Neural cell (in vitro differentiated cells): Measurements from ENCODE around the gene COPZ2. TPM values are rescaled to one million over a fixed set of nuclear protein-coding genes. Genes with fewer than 3 reads are reported as not detected.

Experiments used
- H2AFZ ChIP-seq: fragments of 200-600, 300-800 bp; sonication (generic), shearing (Covaris generic); 2 replicates; pipeline ENCODE4 v1.6.0; 2014; ENCODE audit warnings: low read depth, mild to moderate bottlenecking, antibody characterized with exemption, low read length, moderate library complexity
- H3F3A ChIP-seq: fragments of 200-600 bp; shearing (Covaris generic); 2 replicates; pipeline ENCODE4 v1.6.1; 2016; ENCODE audit warnings: mild to moderate bottlenecking, moderate library complexity, mixed read lengths, antibody characterized with exemption, low read length; ENCODE audit not compliant: insufficient read depth, poor library complexity, severe bottlenecking
- H3K27ac ChIP-seq: fragments of 200-600, 300-800 bp; sonication (generic), shearing (Covaris generic); 2 replicates; pipeline ENCODE4 v1.5.1; 2014; ENCODE audit warnings: mild to moderate bottlenecking, low read length, moderate library complexity
- H3K27me3 ChIP-seq: fragments of 300-800, 200-600 bp; sonication (generic), shearing (Covaris generic); 2 replicates; pipeline ENCODE4 v1.6.0; 2014; ENCODE audit warnings: mild to moderate bottlenecking, low read depth, low read length, moderate library complexity; ENCODE audit not compliant: insufficient read depth
- H3K36me3 ChIP-seq: fragments of 300-800, 200-600 bp; sonication (generic), shearing (Covaris generic); 2 replicates; pipeline ENCODE4 v1.5.1; 2014; ENCODE audit warnings: mild to moderate bottlenecking, antibody characterized with exemption, low read length, moderate library complexity; ENCODE audit not compliant: insufficient read depth
- H3K4me2 ChIP-seq: fragments of 300-800, 200-600 bp; sonication (generic), shearing (Covaris generic); 2 replicates; pipeline ENCODE4 v1.6.0; 2014; ENCODE audit warnings: mild to moderate bottlenecking, low read length
- H3K4me3 ChIP-seq: fragments of 300-800, 200-600 bp; sonication (generic), shearing (Covaris generic); 2 replicates; pipeline ENCODE4 v1.5.1; 2014; ENCODE audit warnings: mild to moderate bottlenecking, low read length, moderate library complexity
- H3K79me2 ChIP-seq: fragments of 200-600 bp; shearing (Covaris generic); replicated peaks from 2 replicates; pipeline ENCODE4 v1.6.0; 2014; ENCODE audit warnings: mild to moderate bottlenecking, low read length, moderate library complexity; ENCODE audit not compliant: insufficient read depth
- H3K9ac ChIP-seq: fragments of 300-800, 200-600 bp; sonication (generic), shearing (Covaris generic); 2 replicates; pipeline ENCODE4 v1.6.1; 2016; ENCODE audit warnings: mild to moderate bottlenecking, low read length, mixed read lengths
- H3K9me2 ChIP-seq: fragments of 200-600 bp; shearing (Covaris generic); 2 replicates; pipeline ENCODE4 v1.6.1; 2016; ENCODE audit warnings: mild to moderate bottlenecking, low read length, mixed read lengths; ENCODE audit not compliant: insufficient read depth
- H3K9me3 ChIP-seq: fragments of 200-600, 300-800 bp; sonication (generic), shearing (Covaris generic); 2 replicates; pipeline ENCODE4 v1.6.1; 2016; ENCODE audit warnings: mild to moderate bottlenecking, mixed run types, low read length, moderate library complexity, mixed read lengths
- H4K20me1 ChIP-seq: fragments of 200-600 bp; shearing (Covaris generic); 2 replicates; pipeline ENCODE4 v1.6.1; 2016; ENCODE audit warnings: mild to moderate bottlenecking, mixed run types; ENCODE audit not compliant: insufficient read depth
- CTCF ChIP-seq: fragments of 450-650 bp; IDR thresholded peaks from 2 replicates; pipeline ENCODE4 v1.5.1; 2014; ENCODE audit warnings: antibody characterized with exemption, mild to moderate bottlenecking, moderate library complexity; ENCODE audit not compliant: poor library complexity, severe bottlenecking
- EP300 ChIP-seq: fragments of 450-650 bp; conservative IDR thresholded peaks from 2 replicates; pipeline ENCODE4 v1.6.1; 2014; ENCODE audit warnings: antibody characterized with exemption, mild to moderate bottlenecking, moderate library complexity; ENCODE audit not compliant: poor library complexity, severe bottlenecking
- EZH2 ChIP-seq: fragments of 200-600, 300-800 bp; shearing (Covaris generic), sonication (generic); IDR thresholded peaks from 2 replicates; pipeline ENCODE4 v1.6.1; 2014; ENCODE audit warnings: antibody characterized with exemption, low read length, borderline replicate concordance, mild to moderate bottlenecking; ENCODE audit not compliant: insufficient read depth, poor library complexity, severe bottlenecking
- MXI1 ChIP-seq: fragments of 450-650 bp; conservative IDR thresholded peaks from 2 replicates; pipeline ENCODE4 v1.6.1; 2014; ENCODE audit warnings: antibody characterized with exemption, mild to moderate bottlenecking; ENCODE audit not compliant: poor library complexity, severe bottlenecking
- POLR2AphosphoS5 ChIP-seq: IDR thresholded peaks from 2 replicates; pipeline ENCODE4 v1.6.1; 2012
- RAD21 ChIP-seq: fragments of 450-650 bp; conservative IDR thresholded peaks from 2 replicates; pipeline ENCODE4 v1.6.1; 2014; ENCODE audit warnings: antibody characterized with exemption, mild to moderate bottlenecking, moderate library complexity
- REST ChIP-seq: IDR thresholded peaks from 2 replicates; pipeline ENCODE4 v1.6.1; 2012; ENCODE audit warnings: borderline replicate concordance
- SMC3 ChIP-seq: fragments of 450-650 bp; conservative IDR thresholded peaks from 2 replicates; pipeline ENCODE4 v1.6.1; 2014; ENCODE audit warnings: antibody characterized with exemption, mild to moderate bottlenecking, moderate library complexity; ENCODE audit not compliant: poor library complexity
- TAF1 ChIP-seq: IDR thresholded peaks from 2 replicates; pipeline ENCODE4 v1.6.1; 2012; ENCODE audit warnings: low read depth
- polyA plus RNA-seq: library from polyadenylated mRNA; depleted of rRNA; stranded (reverse); fragments of >200 nt; gene quantifications from 2 replicates; pipeline ENCODE4 v1.2.3, GENCODE V29; 2014

Gene COPZ2
- polyA plus RNA-seq, 1 donor from 2014 or later, result not detected

GRCh38 chr17:48028736-48029135 is 8.9 kb downstream of the COPZ2 start:
- Histone ChIP-seq H3K79me2 (no peaks in the 10 kb centered on the region), H3K4me3 (no peak overlapping the region), H3K9me3 (no peaks in the 10 kb centered on the region), H3K4me2 (no peak overlapping the region), H3K27ac (no peak overlapping the region), H4K20me1 (no peaks in the 10 kb centered on the region), H3K9me2 (no peaks in the 10 kb centered on the region), H3K27me3 (peaks cover 8% of the 10 kb centered on the region), H3F3A (no peaks in the 10 kb centered on the region), H3K36me3 (no peaks in the 10 kb centered on the region), H3K9ac (no peak overlapping the region), H2AFZ (no peak overlapping the region)
- TF ChIP-seq RAD21, result no peak
- TF ChIP-seq TAF1, result no peak
- no peak for TF ChIP-seq REST
- TF ChIP-seq CTCF, result no peak
- no peak for TF ChIP-seq SMC3
- TF ChIP-seq EZH2, result no peak
- no peak for TF ChIP-seq MXI1
- no peak for TF ChIP-seq POLR2AphosphoS5
- no peak for TF ChIP-seq EP300

DNA sequence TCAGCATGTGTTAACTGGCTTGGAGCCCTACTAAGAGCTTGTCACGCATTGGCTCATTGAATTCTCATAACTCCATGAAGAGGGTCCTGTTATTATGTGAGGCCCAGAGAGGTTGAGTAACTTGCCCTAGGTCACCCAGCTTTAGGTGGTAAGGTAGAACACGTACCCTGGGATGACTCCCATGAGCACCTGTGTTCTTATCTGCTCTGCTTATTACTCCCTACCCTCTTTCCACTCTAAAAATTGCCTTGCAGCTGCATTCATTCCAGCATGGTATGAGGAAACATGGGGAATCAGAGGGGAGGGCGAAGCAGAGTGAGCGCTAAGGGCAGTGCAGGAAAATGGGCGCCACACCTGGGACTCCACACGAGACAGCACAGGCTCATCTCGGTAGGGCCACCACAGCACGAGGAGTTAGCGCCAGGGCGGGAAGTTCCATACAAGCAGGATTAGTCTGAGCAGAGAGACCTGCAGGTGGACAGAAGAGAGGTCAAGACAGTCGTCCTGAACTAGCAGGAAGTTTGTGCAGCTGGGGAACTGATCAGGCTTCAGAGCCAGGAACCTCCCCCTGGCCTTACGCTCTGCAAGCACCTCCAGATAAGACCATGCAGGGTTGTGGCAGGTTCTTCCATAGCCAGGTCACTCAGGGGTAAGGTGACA is 10.1 kb downstream of the COPZ2 start:
- Histone ChIP-seq H3K79me2 (no peaks in the 10 kb centered on the region), H3K9me3 (no peaks in the 10 kb centered on the region), H3K4me3 (no peak overlapping the region), H3F3A (no peaks in the 10 kb centered on the region), H4K20me1 (no peaks in the 10 kb centered on the region), H3K4me2 (no peak overlapping the region), H3K27me3 (peaks cover 18% of the 10 kb centered on the region), H3K36me3 (no peaks in the 10 kb centered on the region), H2AFZ (no peak overlapping the region), H3K9me2 (no peaks in the 10 kb centered on the region), H3K27ac (no peak overlapping the region), H3K9ac (no peak overlapping the region)
- TF ChIP-seq CTCF (no peak), EP300 (no peak), EZH2 (no peak), MXI1 (no peak)
